DMS 273 (cell line): Measurements from ENCODE around the gene DNAH1.
"Not testable (repeated sequence)": the region's sequence is repeated elsewhere in the genome, so short reads cannot be mapped to it uniquely, and the experiment has no call there.

Source experiments
- DNase-seq: peaks from one replicate; lab custom pipeline; 2025; ENCODE audit not compliant: unreplicated experiment; lab: John Stamatoyannopoulos, UW

Gene DNAH1

GRCh38 chr3:52315977-52316764 lies at the start of gene DNAH1:
DNAH1 (plus strand) TSS chr3:52316319; CDS start chr3:52322443, 6,124 bp downstream.
- peak; percentile 61 for DNase-seq

GRCh38 chr3:52268036-52268435 lies 48.1 kb upstream of the DNAH1 start:
- no peak for DNase-seq

DNA sequence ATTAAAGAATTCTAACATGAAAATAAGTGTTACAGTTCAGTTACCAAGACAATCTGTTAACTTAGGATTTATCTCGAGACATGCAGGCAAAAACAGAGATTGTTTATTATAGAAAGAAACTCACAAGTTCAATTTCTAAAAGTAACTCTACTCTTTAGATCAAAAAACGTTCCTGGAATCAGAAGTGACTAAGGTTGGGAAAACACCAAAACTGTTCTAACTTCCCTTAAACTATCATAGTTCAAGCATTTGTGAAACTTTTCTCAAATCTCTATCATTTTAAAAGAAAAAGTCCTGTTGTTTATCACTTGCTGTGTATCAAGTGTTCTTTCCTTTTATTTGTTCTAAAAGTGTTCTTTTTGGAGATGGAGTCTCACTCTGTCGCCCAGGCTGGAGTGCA lies 46.3 kb upstream of the DNAH1 start:
- no peak for DNase-seq

DNA sequence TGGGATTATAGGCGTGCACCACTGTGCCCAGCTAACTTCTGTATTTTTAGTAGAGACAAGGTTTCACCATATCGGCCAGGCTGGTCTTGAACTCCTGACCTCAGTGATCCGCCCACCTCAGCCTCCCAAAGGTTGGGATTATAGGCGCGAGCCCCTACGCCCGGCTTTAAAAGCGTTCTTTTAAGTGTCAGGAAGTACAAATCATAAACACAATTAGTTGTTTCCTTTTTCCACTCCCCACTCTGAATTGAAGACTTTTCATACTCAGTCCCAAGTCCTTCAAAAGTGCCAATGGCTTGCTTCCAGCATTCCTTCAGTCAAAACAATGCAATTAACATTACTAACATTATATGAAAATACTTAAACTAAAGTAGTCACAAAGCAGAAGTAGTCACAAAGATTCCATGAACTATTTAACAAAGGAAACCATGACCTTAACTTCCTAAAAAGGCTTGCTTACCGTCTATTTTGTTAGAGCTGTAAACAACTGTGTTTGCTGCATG lies 45.8 kb upstream of the DNAH1 start:
- no peak for DNase-seq

GRCh38 chr3:52272172-52272571 lies 43.9 kb upstream of the DNAH1 start:
- not testable (repeated sequence) for DNase-seq

DNA sequence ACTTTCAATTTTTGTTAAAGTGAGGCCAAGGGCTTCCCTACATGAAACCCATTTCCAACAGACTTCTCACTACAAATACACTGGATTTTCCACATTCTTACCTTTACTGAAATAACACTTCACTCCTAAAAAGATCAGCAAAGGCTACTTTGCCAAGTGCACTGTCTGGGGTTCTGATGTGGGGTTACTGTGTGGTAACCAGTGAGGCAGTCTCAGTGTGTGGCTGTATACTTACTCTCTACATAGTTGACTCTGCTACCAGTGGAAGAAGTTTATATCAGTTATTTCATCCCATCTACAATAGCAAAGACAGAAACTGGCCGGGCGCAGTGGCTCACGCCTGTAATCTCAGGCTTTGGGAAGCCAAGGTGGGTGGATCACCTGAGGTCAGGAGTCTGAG lies 43.3 kb upstream of the DNAH1 start:
- no peak for DNase-seq

GRCh38 chr3:52274781-52275180 lies 41.3 kb upstream of the DNAH1 start:
- DNase-seq: not testable (repeated sequence)

DNA sequence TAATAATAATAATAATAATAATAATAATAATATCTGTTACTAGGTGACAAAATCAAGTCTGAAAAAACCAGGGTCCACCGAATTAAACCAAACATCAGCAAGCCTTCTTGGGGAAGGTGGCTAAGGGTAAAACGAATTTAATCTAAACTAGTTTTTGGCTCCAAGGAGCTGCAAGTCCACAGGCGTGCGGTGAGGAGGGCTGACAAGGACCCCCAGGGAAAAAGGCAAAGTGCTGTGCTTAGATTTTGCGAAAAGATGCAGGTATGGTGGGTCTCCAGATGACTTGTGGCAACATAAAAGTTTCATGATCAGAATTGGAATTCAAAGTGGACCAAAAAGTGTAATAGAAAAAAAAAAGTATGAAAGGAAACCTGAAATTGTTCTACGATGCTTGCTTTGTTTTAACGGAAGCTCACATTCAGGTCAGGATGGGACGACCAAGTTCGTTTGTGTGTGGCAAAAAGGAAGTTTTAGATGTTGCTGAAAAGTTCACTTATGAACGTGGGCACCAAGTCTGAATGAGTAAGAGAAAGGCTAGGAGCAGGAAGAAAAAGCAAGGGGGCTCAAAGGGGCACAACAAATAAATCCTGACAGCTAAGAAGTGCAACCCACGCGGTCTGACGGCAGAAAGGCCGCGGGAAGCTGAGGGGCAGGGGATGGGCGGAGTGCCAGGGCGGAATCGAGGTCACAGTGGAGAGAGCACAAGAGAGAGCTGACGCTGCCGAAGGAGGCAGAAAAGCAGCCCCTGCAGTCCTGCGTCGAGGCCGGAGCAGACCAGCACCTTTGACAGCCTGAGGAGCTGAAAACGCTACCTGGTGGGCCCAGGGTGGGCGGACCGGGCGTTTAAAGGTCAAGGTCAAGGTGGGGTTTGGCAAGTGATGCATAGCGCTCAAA lies 38.8 kb upstream of the DNAH1 start:
- DNase-seq: peak; percentile 79

GRCh38 chr3:52277972-52278509 lies 38.1 kb upstream of the DNAH1 start:
- DNase-seq: peak; percentile 80

GRCh38 chr3:52278510-52279069 lies 37.5 kb upstream of the DNAH1 start, which contains the start of gene WDR82:
WDR82 (minus strand) TSS chr3:52278649; CDS start chr3:52278361, 288 bp downstream.
- peak; percentile 95 for DNase-seq

- DNase-seq: no peak
Observed at GRCh38 chr3:52279596-52279995, 36.5 kb upstream of the DNAH1 start.

GRCh38 chr3:52280050-52280461 lies 36.1 kb upstream of the DNAH1 start:
- DNase-seq: peak; percentile 60

GRCh38 chr3:52281981-52282801 lies 33.9 kb upstream of the DNAH1 start:
- no peak for DNase-seq

DNA sequence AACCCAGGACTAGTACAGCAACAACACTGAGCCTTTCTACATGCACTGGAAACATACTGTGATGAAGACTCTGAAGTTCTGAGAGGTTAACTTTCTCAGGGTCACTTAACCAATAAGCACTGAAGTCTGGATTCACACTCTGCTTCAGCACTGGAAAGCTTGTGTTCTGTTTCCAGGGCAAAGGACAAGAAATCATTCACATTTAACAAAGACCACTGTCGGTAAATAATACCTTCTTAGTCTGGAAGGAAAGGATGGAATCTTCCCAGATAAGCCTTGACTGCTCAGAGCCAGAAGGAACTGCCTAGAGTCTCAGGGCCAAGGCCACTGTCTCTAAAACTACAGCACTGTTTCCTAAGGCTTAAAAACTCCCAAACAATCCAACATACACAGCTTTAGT lies 32.8 kb upstream of the DNAH1 start:
- DNase-seq: no peak

- DNase-seq: not testable (repeated sequence)
Observed at GRCh38 chr3:52284051-52284450, 32.1 kb upstream of the DNAH1 start.

DNA sequence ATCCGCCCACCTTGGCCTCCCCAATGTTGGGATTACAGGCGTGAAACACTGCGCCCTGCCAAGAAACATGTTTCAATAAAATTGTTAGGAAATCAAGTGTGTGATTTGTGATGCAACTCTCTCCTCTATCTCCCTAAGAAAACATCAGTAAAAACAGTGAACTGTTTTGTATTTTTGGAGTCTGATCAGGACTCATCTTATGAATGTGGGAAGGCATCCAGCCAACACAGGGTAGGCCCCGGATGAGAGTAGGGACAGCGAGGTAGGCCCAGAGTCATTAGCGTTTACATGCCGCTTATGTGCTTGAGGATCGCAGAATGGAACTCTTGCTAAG lies 29.4 kb upstream of the DNAH1 start:
- no peak for DNase-seq

- no peak for DNase-seq
Observed at GRCh38 chr3:52288674-52289073, 27.4 kb upstream of the DNAH1 start.

DNA sequence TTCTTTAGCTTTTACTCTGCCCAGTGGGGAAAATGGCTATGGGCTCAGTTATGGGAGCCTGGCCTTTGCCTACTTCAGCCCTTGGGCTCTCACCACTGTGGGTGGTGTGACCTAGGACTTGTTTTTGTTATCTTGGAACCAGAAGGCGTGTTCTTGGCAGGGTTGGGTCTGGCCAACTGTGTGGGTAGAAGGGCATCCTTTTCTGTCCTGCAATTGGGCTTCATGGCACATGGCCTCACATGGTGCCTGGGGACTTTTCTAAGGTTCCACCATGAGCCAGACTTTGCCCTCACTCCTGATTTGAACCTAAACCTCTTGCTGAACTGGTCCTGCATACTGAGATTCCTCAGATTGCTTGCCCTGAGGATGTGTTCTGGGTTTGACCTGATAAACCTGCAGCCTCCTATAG lies 26.8 kb upstream of the DNAH1 start:
- no peak for DNase-seq

- peak; percentile 8 for DNase-seq
Observed at GRCh38 chr3:52289747-52290595, 26.1 kb upstream of the DNAH1 start.
